Measurements from ENCODE around the gene ADPGK. TPM values are rescaled to one million over a fixed set of nuclear protein-coding genes. Genes with fewer than 3 reads are reported as not detected.
"Not testable (repeated sequence)": the region's sequence is repeated elsewhere in the genome, so short reads cannot be mapped to it uniquely, and the experiment has no call there.

ADPGK gene
- total and polyA plus RNA-seq, 5 donors from 2014 or later = 66.3 to 99.0 (median 87.1) TPM

DNA sequence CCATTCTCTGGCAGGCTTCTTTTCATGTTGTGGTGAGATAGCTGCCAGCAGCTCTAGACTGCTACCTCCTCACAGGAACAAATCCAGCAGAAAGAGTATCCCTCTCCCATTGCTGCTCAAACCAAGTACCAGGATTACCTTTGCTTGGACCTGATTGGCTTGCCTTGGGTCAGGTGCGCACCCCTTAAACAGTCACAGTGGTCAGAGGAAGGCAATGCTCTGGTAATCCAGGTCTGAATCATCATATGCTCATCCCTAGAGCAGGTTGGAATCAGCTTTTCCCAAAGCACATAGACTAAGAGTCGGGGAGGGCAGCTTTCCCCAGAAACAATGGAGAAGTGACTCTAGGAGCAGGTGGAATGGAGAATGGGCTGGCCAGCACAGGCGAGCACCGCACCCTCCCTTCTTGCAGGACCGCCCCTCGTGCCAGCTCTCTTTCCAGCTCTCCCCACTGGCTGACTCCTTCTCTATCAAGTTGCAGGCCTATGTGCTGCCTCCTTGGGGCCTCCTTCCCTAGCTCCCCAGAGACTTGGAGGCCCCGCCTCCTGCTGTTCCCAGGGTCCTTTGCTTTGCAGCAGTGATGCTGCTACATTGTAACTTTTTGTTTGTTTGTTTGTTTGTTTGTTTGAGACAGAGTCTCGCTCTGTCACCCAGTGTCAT is 29.9 kb upstream of the ADPGK start:
- Histone ChIP-seq H3K4me1 (ENCODE audit: control insufficient read depth, insufficient read depth, low read length, poor library complexity, severe bottlenecking) (no peaks in the 10 kb centered on the region), H3K27me3 (ENCODE audit: control insufficient read depth, insufficient read depth, low read length) (peaks cover 8% of the 10 kb centered on the region), H3K27ac (ENCODE audit: insufficient read depth, low read length, poor library complexity, severe bottlenecking) (no peak overlapping the region), H3K36me3 (ENCODE audit: control insufficient read depth, insufficient read depth, low read length) (no peaks in the 10 kb centered on the region), H3K4me3 (ENCODE audit: low read depth, low read length) (no peak overlapping the region), H3K9me3 (ENCODE audit: control insufficient read depth in 2 of 2, low read length in 2 of 2) (no peaks in the 10 kb centered on the region)
- H3K9me3 Mint-ChIP-seq = peaks cover 0 to 1% (median 0%) of the 10 kb centered on the region in 7 donors
- no peak for ATAC-seq (ENCODE audit: low read depth in 2 of 2)
- no peaks in the 10 kb centered on the region for H3K36me3 Mint-ChIP-seq
- DNase-seq = no peak
- H3K27me3 Mint-ChIP-seq = peaks cover 40% of the 10 kb centered on the region
- no peak overlapping the region for H3K4me3 Mint-ChIP-seq
- H3K4me1 Mint-ChIP-seq = no peaks in the 10 kb centered on the region
- H3K27ac Mint-ChIP-seq = no peak overlapping the region

GRCh38 chr15:72809329-72809728 is 25.8 kb upstream of the ADPGK start:
- Mint-ChIP-seq H3K9me3 (no peaks in the 10 kb centered on the region), H3K36me3 (no peaks in the 10 kb centered on the region), H3K27me3 (peaks cover 36% of the 10 kb centered on the region), H3K4me3 (no peak overlapping the region), H3K4me1 (no peaks in the 10 kb centered on the region), H3K27ac (no peak overlapping the region)
- H3K9me3 ChIP-seq (ENCODE audit: control insufficient read depth in 2 of 2, low read length in 2 of 2) = no peaks in the 10 kb centered on the region
- no peaks in the 10 kb centered on the region for H3K4me1 ChIP-seq (ENCODE audit: control insufficient read depth, insufficient read depth, low read length, poor library complexity, severe bottlenecking)
- H3K36me3 ChIP-seq (ENCODE audit: control insufficient read depth, insufficient read depth, low read length) = no peaks in the 10 kb centered on the region
- DNase-seq (no peak), ATAC-seq (ENCODE audit: low read depth in 2 of 2) (no peak)
- H3K27me3 ChIP-seq (ENCODE audit: control insufficient read depth, insufficient read depth, low read length) = peaks cover 7% of the 10 kb centered on the region
- H3K4me3 ChIP-seq (ENCODE audit: low read depth, low read length) = no peak overlapping the region
- no peak overlapping the region for H3K27ac ChIP-seq (ENCODE audit: insufficient read depth, low read length, poor library complexity, severe bottlenecking)

- peaks cover 31% of the 10 kb centered on the region for H3K27me3 Mint-ChIP-seq
- not testable (repeated sequence) for ATAC-seq (ENCODE audit: low read depth in 2 of 2); H3K27ac Mint-ChIP-seq; H3K27ac ChIP-seq (ENCODE audit: insufficient read depth, low read length, poor library complexity, severe bottlenecking); H3K36me3 Mint-ChIP-seq; H3K4me1 Mint-ChIP-seq; H3K27me3 ChIP-seq (ENCODE audit: control insufficient read depth, insufficient read depth, low read length); H3K4me3 ChIP-seq (ENCODE audit: low read depth, low read length); H3K9me3 ChIP-seq (ENCODE audit: control insufficient read depth in 2 of 2, low read length in 2 of 2); H3K4me3 Mint-ChIP-seq; H3K4me1 ChIP-seq (ENCODE audit: control insufficient read depth, insufficient read depth, low read length, poor library complexity, severe bottlenecking); H3K36me3 ChIP-seq (ENCODE audit: control insufficient read depth, insufficient read depth, low read length); H3K9me3 Mint-ChIP-seq; DNase-seq
These were observed 23.8 kb upstream of the ADPGK start for GRCh38 chr15:72807346-72807745.

DNA sequence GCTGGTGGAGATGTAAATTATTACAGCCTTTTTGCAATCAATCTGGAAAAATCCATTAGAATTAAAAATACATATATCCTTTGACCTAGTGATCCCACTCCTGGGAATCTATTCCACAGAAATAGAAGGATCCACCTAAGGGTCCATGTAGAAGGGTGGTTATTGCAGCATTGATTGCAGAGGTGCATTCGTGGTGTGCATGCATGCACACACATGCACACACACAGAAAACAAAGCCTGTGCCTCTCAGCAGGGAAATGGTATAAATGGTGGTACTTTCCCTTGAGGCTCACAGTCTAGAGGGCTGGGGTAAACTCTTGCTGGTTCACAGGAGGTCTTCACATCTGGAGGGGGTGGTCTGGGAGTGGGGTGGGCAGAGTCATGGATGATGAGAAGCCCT is 19.4 kb upstream of the ADPGK start:
- Histone ChIP-seq H3K27me3 (ENCODE audit: control insufficient read depth, insufficient read depth, low read length) (peaks cover 17% of the 10 kb centered on the region), H3K4me1 (ENCODE audit: control insufficient read depth, insufficient read depth, low read length, poor library complexity, severe bottlenecking) (no peaks in the 10 kb centered on the region), H3K9me3 (ENCODE audit: control insufficient read depth in 2 of 2, low read length in 2 of 2) (no peaks in the 10 kb centered on the region), H3K36me3 (ENCODE audit: control insufficient read depth, insufficient read depth, low read length) (no peaks in the 10 kb centered on the region), H3K4me3 (ENCODE audit: low read depth, low read length) (no peak overlapping the region), H3K27ac (ENCODE audit: insufficient read depth, low read length, poor library complexity, severe bottlenecking) (no peak overlapping the region)
- Mint-ChIP-seq H3K9me3 (no peaks in the 10 kb centered on the region), H3K36me3 (no peaks in the 10 kb centered on the region), H3K27me3 (peaks cover 36% of the 10 kb centered on the region), H3K4me1 (peaks cover 0 to under 1% (median under 1%) of the 10 kb centered on the region in 4 donors), H3K27ac (no peak overlapping the region), H3K4me3 (no peak overlapping the region)
- ATAC-seq (ENCODE audit: low read depth in 2 of 2) (no peak), DNase-seq (no peak)

DNA sequence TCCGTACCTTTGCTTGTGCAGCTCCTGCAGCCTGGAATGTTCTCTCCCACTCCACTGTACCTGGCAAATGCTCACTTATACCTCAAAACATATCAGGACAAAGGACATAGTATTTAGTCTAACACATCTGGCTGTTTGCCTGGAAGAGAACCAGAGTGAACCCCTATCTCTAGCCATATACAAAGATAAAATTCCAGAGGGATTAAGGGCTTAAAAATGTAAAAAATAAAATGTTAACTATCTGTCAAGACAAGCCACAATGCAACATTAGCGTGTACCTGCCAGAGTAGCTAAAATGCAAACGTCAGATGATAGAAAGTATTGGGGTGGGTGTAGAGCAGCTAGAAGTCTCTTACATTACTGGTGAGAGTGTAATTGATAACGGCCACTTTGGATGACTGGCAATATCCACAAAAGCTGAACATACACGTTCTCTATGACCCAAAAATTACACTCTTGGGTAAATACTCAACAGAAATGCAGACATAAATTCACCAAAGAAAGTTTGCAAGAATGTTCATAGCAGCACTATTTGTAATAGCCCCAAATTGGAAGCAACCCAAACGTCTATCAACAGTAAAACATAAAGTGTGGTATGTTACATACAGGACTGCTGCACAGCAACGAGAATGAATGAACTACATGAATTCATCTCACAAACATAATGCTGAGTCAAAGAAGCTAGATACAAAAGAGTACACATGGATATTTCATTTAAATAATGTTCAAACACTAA is 18.2 kb upstream of the ADPGK start:
- Histone ChIP-seq H3K36me3 (ENCODE audit: control insufficient read depth, insufficient read depth, low read length) (no peaks in the 10 kb centered on the region), H3K27ac (ENCODE audit: insufficient read depth, low read length, poor library complexity, severe bottlenecking) (no peak overlapping the region), H3K27me3 (ENCODE audit: control insufficient read depth, insufficient read depth, low read length) (peaks cover 17% of the 10 kb centered on the region), H3K4me1 (ENCODE audit: control insufficient read depth, insufficient read depth, low read length, poor library complexity, severe bottlenecking) (peaks cover 6% of the 10 kb centered on the region), H3K9me3 (ENCODE audit: control insufficient read depth in 2 of 2, low read length in 2 of 2) (no peaks in the 10 kb centered on the region), H3K4me3 (ENCODE audit: low read depth, low read length) (no peak overlapping the region)
- Mint-ChIP-seq H3K27me3 (peaks cover 47% of the 10 kb centered on the region), H3K4me1 (peaks cover 0 to 8% (median 3%) of the 10 kb centered on the region in 4 donors), H3K27ac (no peak overlapping the region), H3K4me3 (no peak overlapping the region), H3K36me3 (no peaks in the 10 kb centered on the region), H3K9me3 (peaks cover 0 to 2% (median 0%) of the 10 kb centered on the region in 7 donors)
- DNase-seq (no peak), ATAC-seq (ENCODE audit: low read depth in 2 of 2) (no peak)

- Mint-ChIP-seq H3K9me3 (peaks cover 0 to 2% (median 0%) of the 10 kb centered on the region in 7 donors), H3K27me3 (peaks cover 52% of the 10 kb centered on the region), H3K4me3 (no peak overlapping the region), H3K36me3 (no peaks in the 10 kb centered on the region), H3K4me1 (peaks cover 0 to 14% (median 8%) of the 10 kb centered on the region in 4 donors), H3K27ac (no peak overlapping the region)
- no peak for ATAC-seq (ENCODE audit: low read depth in 2 of 2)
- Histone ChIP-seq H3K36me3 (ENCODE audit: control insufficient read depth, insufficient read depth, low read length) (no peaks in the 10 kb centered on the region), H3K4me3 (ENCODE audit: low read depth, low read length) (no peak overlapping the region), H3K9me3 (ENCODE audit: control insufficient read depth in 2 of 2, low read length in 2 of 2) (no peaks in the 10 kb centered on the region), H3K27ac (ENCODE audit: insufficient read depth, low read length, poor library complexity, severe bottlenecking) (no peak overlapping the region), H3K27me3 (ENCODE audit: control insufficient read depth, insufficient read depth, low read length) (peaks cover 17% of the 10 kb centered on the region), H3K4me1 (ENCODE audit: control insufficient read depth, insufficient read depth, low read length, poor library complexity, severe bottlenecking) (peaks cover 13% of the 10 kb centered on the region)
- no peak for DNase-seq
These were observed 17.4 kb upstream of the ADPGK start for GRCh38 chr15:72800833-72801481.

- ATAC-seq (ENCODE audit: low read depth in 2 of 2) = no peak
- no peak for DNase-seq
- Histone ChIP-seq H3K4me3 (ENCODE audit: low read depth, low read length) (no peak overlapping the region), H3K36me3 (ENCODE audit: control insufficient read depth, insufficient read depth, low read length) (no peaks in the 10 kb centered on the region), H3K4me1 (ENCODE audit: control insufficient read depth, insufficient read depth, low read length, poor library complexity, severe bottlenecking) (peaks cover 13% of the 10 kb centered on the region), H3K27ac (ENCODE audit: insufficient read depth, low read length, poor library complexity, severe bottlenecking) (no peak overlapping the region), H3K27me3 (ENCODE audit: control insufficient read depth, insufficient read depth, low read length) (peaks cover 11% of the 10 kb centered on the region), H3K9me3 (ENCODE audit: control insufficient read depth in 2 of 2, low read length in 2 of 2) (no peaks in the 10 kb centered on the region)
- Mint-ChIP-seq H3K4me1 (peaks cover 0 to 14% (median 8%) of the 10 kb centered on the region in 4 donors), H3K9me3 (peaks cover 0 to 2% (median 0%) of the 10 kb centered on the region in 7 donors), H3K27ac (no peak overlapping the region), H3K36me3 (no peaks in the 10 kb centered on the region), H3K4me3 (peak overlapping the region in 3 of 4 donors; percentile 26 to 57 (median 49)), H3K27me3 (peaks cover 58% of the 10 kb centered on the region)
These were observed 14.3 kb upstream of the ADPGK start for GRCh38 chr15:72797834-72798233.

Measured in CD4-positive, CD25-positive, alpha-beta regulatory T cell (primary cell).